Upper lobe of right lung (tissue), 1 donor: ENCODE data around the gene ZBTB46. TPM values are rescaled to one million over a fixed set of nuclear protein-coding genes. Genes with fewer than 3 reads are reported as not detected.
A peak's percentile ranks its signal among the peaks of the same experiment; 100 is the strongest.

Experiments used
- ATAC-seq: fragments of 200-7000 bp; cut with Tn5 transposase; one replicate; pipeline ENCODE4 v1.9.1; 2020; ENCODE audit warnings: mild to moderate bottlenecking, moderate library complexity
- DNase-seq: peaks from one replicate; pipeline ENCODE4 v3.0.0-alpha.2; 2020
- H3K27ac ChIP-seq: fragments of 200-600 bp; one replicate; pipeline ENCODE4 v1.8.0; 2022
- H3K27me3 ChIP-seq: fragments of 200-600 bp; one replicate; pipeline ENCODE4 v1.8.0; 2022; ENCODE audit warnings: mild to moderate bottlenecking
- H3K36me3 ChIP-seq: fragments of 200-600 bp; one replicate; pipeline ENCODE4 v1.8.0; 2022
- H3K4me1 ChIP-seq: fragments of 200-600 bp; one replicate; pipeline ENCODE4 v1.8.0; 2022
- H3K4me3 ChIP-seq: fragments of 200-600 bp; one replicate; pipeline ENCODE4 v1.8.0; 2022; ENCODE audit warnings: mild to moderate bottlenecking
- H3K9me3 ChIP-seq: fragments of 200-600 bp; one replicate; pipeline ENCODE4 v1.8.0; 2022
- intact Hi-C: fragments of 100-400 bp; cut with DNase I; formaldehyde crosslinking; loops from one replicate; pipeline ENCODE4 v1.11.0; 2022
- total RNA-seq: library from RNA; stranded (reverse); fragmentation: NEBNext Ultra II Directional; extraction: Animal tissue kit (Norgen Biotek cat#: 25700); gene quantifications from one replicate; pipeline ENCODE4 v1.2.1, GENCODE V29; 2021
- TF ChIP-seq, protein P1 (sequence below): fragments of 200-600 bp; IDR thresholded peaks from one replicate; pipeline ENCODE4 v1.8.0; 2022; ENCODE audit warnings: antibody characterized with exemption
- donor health status: DM: no; HTN: yes; CAD: no; lungs with severe emphysema.

The ZBTB46 gene
- total RNA-seq, 1 donor from 2014 or later: 19.7 TPM

DNA sequence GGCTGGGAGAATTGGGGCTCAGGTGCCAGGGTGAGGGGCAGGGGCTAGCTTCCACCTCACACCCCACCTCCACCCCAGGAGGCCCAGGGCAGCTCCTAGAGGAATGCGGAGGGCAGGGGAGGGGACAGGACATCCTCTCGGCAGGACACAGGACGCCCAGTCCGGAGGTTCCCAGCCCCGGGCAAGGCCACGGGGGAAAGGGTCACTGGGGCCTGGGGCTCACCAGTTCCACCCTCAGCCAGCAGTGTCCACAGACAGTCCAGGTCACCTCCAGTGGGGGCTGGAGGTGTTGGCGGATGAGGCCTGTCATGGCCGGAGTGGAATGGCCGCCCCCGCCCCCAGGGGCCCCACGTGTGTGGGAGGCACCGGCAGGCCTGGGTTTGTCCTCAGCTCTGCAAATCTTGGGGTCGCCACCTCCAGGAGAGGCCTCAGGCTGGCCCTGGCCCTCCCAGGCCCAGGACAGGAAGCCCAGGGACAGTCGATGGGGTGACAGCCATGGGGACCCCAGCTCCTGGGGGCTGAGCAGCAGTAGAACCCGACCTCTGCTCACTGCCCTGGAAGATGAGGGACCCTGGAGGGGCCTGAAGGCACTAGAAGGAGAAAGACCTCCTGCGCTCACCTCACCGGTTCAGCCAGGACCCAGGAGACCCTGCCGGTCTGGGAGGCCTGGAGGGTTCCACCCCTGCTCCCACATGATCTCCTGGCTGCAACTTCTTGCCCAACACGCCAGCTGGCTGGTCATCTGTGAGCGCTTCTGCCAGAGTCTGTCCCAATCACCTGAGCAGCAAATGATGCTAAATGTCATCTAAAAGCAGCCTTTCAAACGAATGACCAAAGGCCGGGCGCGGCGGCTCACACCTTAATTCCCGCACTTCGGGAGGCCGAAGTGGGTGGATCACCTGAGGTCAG lies 17.2 kb upstream of the ZBTB46 start:
- H3K9me3 ChIP-seq: no peaks in the 10 kb centered on the region
- H3K36me3 ChIP-seq: no peaks in the 10 kb centered on the region
- TF ChIP-seq, protein P1, sequence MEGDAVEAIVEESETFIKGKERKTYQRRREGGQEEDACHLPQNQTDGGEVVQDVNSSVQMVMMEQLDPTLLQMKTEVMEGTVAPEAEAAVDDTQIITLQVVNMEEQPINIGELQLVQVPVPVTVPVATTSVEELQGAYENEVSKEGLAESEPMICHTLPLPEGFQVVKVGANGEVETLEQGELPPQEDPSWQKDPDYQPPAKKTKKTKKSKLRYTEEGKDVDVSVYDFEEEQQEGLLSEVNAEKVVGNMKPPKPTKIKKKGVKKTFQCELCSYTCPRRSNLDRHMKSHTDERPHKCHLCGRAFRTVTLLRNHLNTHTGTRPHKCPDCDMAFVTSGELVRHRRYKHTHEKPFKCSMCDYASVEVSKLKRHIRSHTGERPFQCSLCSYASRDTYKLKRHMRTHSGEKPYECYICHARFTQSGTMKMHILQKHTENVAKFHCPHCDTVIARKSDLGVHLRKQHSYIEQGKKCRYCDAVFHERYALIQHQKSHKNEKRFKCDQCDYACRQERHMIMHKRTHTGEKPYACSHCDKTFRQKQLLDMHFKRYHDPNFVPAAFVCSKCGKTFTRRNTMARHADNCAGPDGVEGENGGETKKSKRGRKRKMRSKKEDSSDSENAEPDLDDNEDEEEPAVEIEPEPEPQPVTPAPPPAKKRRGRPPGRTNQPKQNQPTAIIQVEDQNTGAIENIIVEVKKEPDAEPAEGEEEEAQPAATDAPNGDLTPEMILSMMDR: no peak
- peak overlapping the region; percentile 65 for H3K27ac ChIP-seq
- DNase-seq (no peak), ATAC-seq (peak; percentile 33)
- peaks cover 17% of the 10 kb centered on the region for H3K27me3 ChIP-seq
- intact Hi-C loops: no loop called here
- H3K4me1 ChIP-seq: peaks cover 26% of the 10 kb centered on the region
- H3K4me3 ChIP-seq: no peak overlapping the region

DNA sequence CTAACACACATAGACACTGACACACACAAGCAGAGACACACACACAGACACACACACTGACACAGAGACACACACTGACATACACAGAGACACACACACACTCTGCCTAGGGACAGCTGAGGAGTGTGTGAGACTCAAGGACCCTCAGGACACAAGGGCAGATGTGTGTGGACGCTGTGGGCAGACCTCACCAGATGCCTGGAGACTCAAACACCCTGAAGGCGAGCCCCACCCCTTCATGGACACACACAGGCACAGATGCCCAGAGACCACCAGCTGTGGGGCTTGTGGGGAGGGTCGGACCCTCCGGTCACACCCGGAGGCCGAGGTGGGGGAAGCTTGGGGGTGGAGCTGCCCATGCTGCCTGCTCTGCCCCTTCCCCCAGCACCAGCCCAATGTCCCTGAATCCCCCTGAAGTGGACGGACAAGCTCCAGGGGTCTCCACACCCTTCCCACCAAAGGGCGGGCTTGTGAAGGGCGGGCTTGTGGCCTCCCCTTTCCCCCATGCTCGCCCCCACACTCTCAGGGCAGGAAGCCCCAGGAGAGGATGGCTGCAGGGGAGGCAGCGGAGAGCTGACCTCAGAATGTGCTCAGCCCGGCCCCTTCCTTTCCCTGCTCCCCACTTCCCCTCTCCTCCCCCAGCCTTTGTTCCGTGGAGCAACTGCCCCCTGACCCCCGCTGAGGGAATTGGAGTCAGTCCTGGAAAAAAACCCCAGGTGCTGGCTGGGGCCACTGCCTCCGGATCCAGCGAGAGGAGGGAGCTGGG lies 16.4 kb upstream of the ZBTB46 start:
- peaks cover 17% of the 10 kb centered on the region for H3K27me3 ChIP-seq
- no peak overlapping the region for H3K4me3 ChIP-seq
- ATAC-seq (peak; percentile 36), DNase-seq (no peak)
- peak overlapping the region; percentile 65 for H3K27ac ChIP-seq
- no peaks in the 10 kb centered on the region for H3K36me3 ChIP-seq
- H3K9me3 ChIP-seq: no peaks in the 10 kb centered on the region
- intact Hi-C loops: no loop called here
- TF ChIP-seq, protein P1: no peak
- peaks cover 26% of the 10 kb centered on the region for H3K4me1 ChIP-seq

DNA sequence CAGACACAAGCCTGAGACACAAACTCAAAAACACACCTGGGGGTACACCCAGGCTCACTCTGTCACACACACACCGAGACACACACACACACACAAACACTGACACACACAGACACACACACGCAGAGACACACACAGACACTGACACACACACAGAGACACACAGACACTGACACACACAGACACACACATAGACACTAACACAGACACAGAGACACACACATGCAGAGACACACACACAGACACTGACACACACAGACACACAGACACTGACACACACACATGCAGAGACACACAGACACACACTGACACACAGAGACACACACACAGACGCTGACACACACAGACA lies 15.8 kb upstream of the ZBTB46 start:
- H3K9me3 ChIP-seq: no peaks in the 10 kb centered on the region
- peaks cover 17% of the 10 kb centered on the region for H3K27me3 ChIP-seq
- H3K27ac ChIP-seq: no peak overlapping the region

DNA sequence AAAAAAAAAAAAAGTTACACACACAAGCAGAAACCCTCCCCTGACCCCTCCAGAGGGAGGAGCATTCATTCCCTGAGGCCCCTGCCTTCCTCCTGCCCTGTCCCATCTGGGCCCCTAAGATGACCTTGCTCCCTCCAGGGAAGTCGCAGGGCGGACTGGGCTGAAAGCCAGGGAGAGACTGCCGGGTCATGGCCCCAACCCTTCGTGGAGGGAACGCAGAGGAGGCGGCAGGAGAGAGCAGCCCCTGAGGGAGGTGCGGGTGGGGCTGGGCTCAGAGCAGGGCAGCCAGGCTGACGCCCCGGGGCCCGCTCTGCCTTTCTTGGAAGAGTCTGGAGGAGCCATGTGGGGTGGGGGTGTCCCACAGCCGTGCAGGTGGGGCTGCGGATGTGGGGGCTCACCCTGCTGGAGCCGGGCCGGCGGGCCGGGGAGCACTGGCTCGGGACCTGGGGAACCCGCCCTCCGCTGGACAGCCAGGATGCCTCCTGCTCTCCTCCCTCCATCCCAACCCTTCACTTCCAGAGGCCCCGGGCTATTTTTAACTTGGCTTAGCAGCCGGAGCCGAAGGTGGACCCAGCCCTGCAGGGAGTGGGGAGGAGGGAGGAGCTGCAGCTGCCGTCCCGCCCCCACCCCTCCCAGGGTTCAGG lies 15.2 kb upstream of the ZBTB46 start:
- Histone ChIP-seq H3K27me3 (peaks cover 17% of the 10 kb centered on the region), H3K4me3 (no peak overlapping the region), H3K27ac (no peak overlapping the region), H3K9me3 (no peaks in the 10 kb centered on the region), H3K4me1 (peaks cover 26% of the 10 kb centered on the region), H3K36me3 (no peaks in the 10 kb centered on the region)
- intact Hi-C loops: no loop called here
- TF ChIP-seq, protein P1: no peak
- ATAC-seq (peak; percentile 53), DNase-seq (no peak)

More for the DNA sequence above, 15.8 kb upstream of the ZBTB46 start:
- H3K36me3 ChIP-seq: no peaks in the 10 kb centered on the region
- no peak for DNase-seq
- TF ChIP-seq, protein P1: no peak
- no peak overlapping the region for H3K4me3 ChIP-seq
- intact Hi-C loops: no loop called here
- H3K4me1 ChIP-seq: peaks cover 26% of the 10 kb centered on the region
- ATAC-seq: no peak

DNA sequence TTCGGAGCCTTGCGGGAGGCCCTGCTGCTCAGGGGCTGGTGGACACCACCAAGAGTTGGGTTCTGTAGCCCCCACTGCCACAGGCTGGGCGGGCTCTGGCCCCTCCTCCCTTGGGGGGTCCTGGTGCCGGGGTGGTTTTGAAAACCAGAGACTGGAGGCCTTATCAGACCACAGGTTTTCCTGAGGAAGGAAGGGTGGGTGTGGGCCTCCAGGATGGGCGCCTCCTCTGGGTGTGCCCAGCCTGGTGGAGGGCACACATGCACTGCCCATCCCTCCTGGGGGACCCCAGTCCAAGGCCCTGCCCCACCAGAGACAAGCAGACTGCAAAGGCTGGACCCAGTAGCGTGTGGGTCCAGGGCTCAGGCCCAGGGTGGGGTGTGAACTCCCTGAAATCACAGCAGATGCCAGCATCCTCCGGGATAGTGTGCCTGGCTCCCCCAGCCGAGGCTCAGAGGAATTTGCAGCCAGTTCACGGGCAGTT lies 13.5 kb upstream of the ZBTB46 start:
- intact Hi-C loops: no loop called here
- H3K36me3 ChIP-seq: no peaks in the 10 kb centered on the region
- TF ChIP-seq, protein P1: no peak
- no peak overlapping the region for H3K4me3 ChIP-seq
- H3K27ac ChIP-seq: peak overlapping the region; percentile 42
- H3K27me3 ChIP-seq: peaks cover 17% of the 10 kb centered on the region
- H3K9me3 ChIP-seq: no peaks in the 10 kb centered on the region
- peaks cover 26% of the 10 kb centered on the region for H3K4me1 ChIP-seq
- DNase-seq (no peak), ATAC-seq (peak; percentile 45)
